ENCODE measurements around the gene NAV1.

The NAV1 gene

GRCh38 chr1:201551877-201552731 is 13.2 kb downstream of the NAV1 start:
- no peak for DNase-seq

GRCh38 chr1:201552941-201553351 is 14.0 kb downstream of the NAV1 start:
- DNase-seq = no peak

GRCh38 chr1:201553496-201554189 is 14.7 kb downstream of the NAV1 start:
- DNase-seq = no peak

GRCh38 chr1:201554190-201554600 is 15.3 kb downstream of the NAV1 start:
- no peak for DNase-seq

- DNase-seq = no peak
Observed at GRCh38 chr1:201554789-201555592, 16.1 kb downstream of the NAV1 start.

GRCh38 chr1:201555593-201555945 is 16.6 kb downstream of the NAV1 start:
- DNase-seq = no peak

- no peak for DNase-seq
Observed at GRCh38 chr1:201556841-201557571, 18.1 kb downstream of the NAV1 start.

- DNase-seq = no peak
Observed at GRCh38 chr1:201557572-201557958, 18.6 kb downstream of the NAV1 start.

- peak; percentile 60 for DNase-seq
Observed at GRCh38 chr1:201559679-201560162, 20.8 kb downstream of the NAV1 start.

GRCh38 chr1:201560328-201561194 is 21.6 kb downstream of the NAV1 start:
- DNase-seq = no peak

GRCh38 chr1:201561195-201561564 is 22.3 kb downstream of the NAV1 start:
- no peak for DNase-seq

- no peak for DNase-seq
Observed at GRCh38 chr1:201561601-201562000, 22.7 kb downstream of the NAV1 start.

GRCh38 chr1:201562257-201562656 is 23.3 kb downstream of the NAV1 start:
- DNase-seq = no peak

GRCh38 chr1:201562659-201563405 is 23.9 kb downstream of the NAV1 start:
- DNase-seq = no peak

- no peak for DNase-seq
Observed at GRCh38 chr1:201563406-201563780, 24.5 kb downstream of the NAV1 start.

GRCh38 chr1:201563941-201564340 is 25.0 kb downstream of the NAV1 start:
- no peak for DNase-seq

GRCh38 chr1:201565024-201565730 is 26.2 kb downstream of the NAV1 start:
- DNase-seq = no peak

- DNase-seq = no peak
Observed at GRCh38 chr1:201565771-201566528, 27.0 kb downstream of the NAV1 start.

- no peak for DNase-seq
Observed at GRCh38 chr1:201566529-201566823, 27.5 kb downstream of the NAV1 start.

Data from activated gamma-delta T cell treated with Interleukin-2 at 50 U/mL for 16 hours (primary cell).